ENCODE data around the gene EIF4H.

DNA sequence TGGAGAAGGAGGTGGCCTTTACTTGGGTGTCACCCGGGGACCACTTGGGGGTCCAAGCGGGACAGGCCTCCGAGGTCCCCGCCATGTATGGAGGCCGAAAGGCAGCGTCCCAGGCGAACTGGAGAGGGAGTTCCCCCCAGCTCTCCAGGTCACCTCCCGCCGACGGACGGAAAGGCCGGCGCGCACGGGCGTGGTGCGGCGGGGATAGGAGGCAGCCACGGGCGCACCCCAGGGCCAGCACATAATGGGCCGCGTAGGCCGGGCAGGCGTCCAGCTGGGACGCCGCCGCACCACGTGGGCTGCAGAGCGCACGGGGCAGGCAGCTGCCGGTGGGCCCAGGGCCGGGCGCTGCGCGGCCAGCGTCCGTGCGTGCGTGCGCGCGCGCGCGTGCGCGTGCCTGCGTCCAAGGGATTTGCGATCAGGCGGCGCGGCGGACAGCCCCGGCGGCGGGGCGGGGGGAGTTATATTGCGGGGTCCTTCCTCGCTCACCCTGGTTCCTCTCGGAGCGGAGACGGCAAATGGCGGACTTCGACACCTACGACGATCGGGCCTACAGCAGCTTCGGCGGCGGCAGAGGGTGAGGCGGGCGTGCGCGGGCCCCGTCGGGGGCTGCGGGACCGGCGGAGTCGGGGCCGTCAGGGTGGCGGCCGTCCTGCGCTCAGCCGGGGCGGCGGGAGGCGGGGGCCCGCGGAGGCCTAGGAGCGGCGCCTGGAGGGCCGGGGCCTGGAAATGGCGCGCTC, at the start of gene EIF4H:
- TF ChIP-seq GATA3 (IDR thresholded peaks at IDR 0.05; ENCODE audit: low read depth, low read length) (no peak), GATA2 (IDR thresholded peaks at IDR 0.05; ENCODE audit: low read depth, low read length) (no peak; the same call in 1 of the 2 replicates)

All from SH-SY5Y (cell line).